Mesodermal cell (in vitro differentiated cells): Measurements from ENCODE around the gene CCIN.

Experiments
- H3K27ac ChIP-seq: 2 replicates; pipeline ENCODE4 v1.7.0; 2013; ENCODE audit warnings: mild to moderate bottlenecking, low read depth, low read length, moderate library complexity; ENCODE audit not compliant: severe bottlenecking
- H3K36me3 ChIP-seq: 2 replicates; pipeline ENCODE4 v1.7.1; 2013; ENCODE audit warnings: mild to moderate bottlenecking, low read length, moderate library complexity; ENCODE audit not compliant: control insufficient read depth, insufficient read depth
- H3K4me1 ChIP-seq: one replicate; pipeline ENCODE4 v1.7.1; 2013; ENCODE audit warnings: mild to moderate bottlenecking, low read length; ENCODE audit not compliant: insufficient read depth, control insufficient read depth, poor library complexity, severe bottlenecking
- H3K4me3 ChIP-seq: 2 replicates; pipeline ENCODE4 v1.7.0; 2013; ENCODE audit warnings: low read length, control low read depth, mild to moderate bottlenecking; ENCODE audit not compliant: insufficient read depth, poor library complexity, severe bottlenecking; ENCODE audit errors: extremely low read depth
- H3K9me3 ChIP-seq: 2 replicates; pipeline ENCODE4 v1.7.1; 2013; ENCODE audit warnings: mild to moderate bottlenecking, low read length, moderate library complexity; ENCODE audit not compliant: control insufficient read depth
- WGBS, 2 experiments: methylation state at CpG; one replicate each; pipeline ENCODE4 v1.1.5; 2013; ENCODE audit warnings: missing lambda C conversion rate in 2 of 2; ENCODE audit not compliant: insufficient coverage in 2 of 2; 5-methylcytosine and 5-hydroxymethylcytosine counted together

The CCIN gene

GRCh38 chr9:36140086-36141084, 28.8 kb upstream of the CCIN start:
- Histone ChIP-seq H3K9me3 (no peaks in the 10 kb centered on the region), H3K4me3 (no peak overlapping the region), H3K27ac (no peak overlapping the region), H3K4me1 (no peaks in the 10 kb centered on the region), H3K36me3 (peaks cover 36% of the 10 kb centered on the region)
- 85 to 92% methylated on average over 3 to 9 of the region's 11 CpGs for WGBS, 2 experiments

- H3K4me3 ChIP-seq = no peak overlapping the region
- no peaks in the 10 kb centered on the region for H3K4me1 ChIP-seq
- 68 to 70% methylated on average over 3 to 4 of the region's 4 CpGs for whole genome bisulfite sequencing, 2 experiments
- peaks cover 6% of the 10 kb centered on the region for H3K9me3 ChIP-seq
- H3K36me3 ChIP-seq = peaks cover 44% of the 10 kb centered on the region
- no peak overlapping the region for H3K27ac ChIP-seq
Measured at GRCh38 chr9:36141288-36141687, 27.9 kb upstream of the CCIN start.

DNA sequence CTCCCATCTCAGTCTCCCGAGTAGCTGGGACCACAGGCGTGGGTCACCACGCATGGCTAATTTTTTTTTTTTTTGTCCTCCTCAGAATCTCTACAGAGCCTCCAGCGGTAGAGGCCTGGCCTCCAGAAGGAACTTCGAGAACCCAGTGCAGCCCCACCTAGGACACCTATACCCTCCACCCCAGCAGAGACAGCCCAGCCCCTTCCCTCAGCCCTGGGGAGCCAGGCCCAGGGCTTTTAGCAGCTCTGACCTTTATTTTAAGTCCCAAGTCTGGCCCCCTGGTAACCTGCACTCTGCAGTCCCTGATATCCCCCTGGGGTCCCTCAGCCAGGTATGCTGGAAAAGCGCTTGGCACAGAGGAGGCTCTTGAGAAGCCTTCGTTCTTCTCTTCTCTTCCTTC, 27.4 kb upstream of the CCIN start:
- no peak overlapping the region for H3K27ac ChIP-seq
- H3K4me3 ChIP-seq = no peak overlapping the region
- peaks cover 8% of the 10 kb centered on the region for H3K9me3 ChIP-seq
- H3K36me3 ChIP-seq = peaks cover 49% of the 10 kb centered on the region
- H3K4me1 ChIP-seq = no peaks in the 10 kb centered on the region
- 94 to 96% methylated on average over 6 to 7 of the region's 7 CpGs for WGBS, 2 experiments

DNA sequence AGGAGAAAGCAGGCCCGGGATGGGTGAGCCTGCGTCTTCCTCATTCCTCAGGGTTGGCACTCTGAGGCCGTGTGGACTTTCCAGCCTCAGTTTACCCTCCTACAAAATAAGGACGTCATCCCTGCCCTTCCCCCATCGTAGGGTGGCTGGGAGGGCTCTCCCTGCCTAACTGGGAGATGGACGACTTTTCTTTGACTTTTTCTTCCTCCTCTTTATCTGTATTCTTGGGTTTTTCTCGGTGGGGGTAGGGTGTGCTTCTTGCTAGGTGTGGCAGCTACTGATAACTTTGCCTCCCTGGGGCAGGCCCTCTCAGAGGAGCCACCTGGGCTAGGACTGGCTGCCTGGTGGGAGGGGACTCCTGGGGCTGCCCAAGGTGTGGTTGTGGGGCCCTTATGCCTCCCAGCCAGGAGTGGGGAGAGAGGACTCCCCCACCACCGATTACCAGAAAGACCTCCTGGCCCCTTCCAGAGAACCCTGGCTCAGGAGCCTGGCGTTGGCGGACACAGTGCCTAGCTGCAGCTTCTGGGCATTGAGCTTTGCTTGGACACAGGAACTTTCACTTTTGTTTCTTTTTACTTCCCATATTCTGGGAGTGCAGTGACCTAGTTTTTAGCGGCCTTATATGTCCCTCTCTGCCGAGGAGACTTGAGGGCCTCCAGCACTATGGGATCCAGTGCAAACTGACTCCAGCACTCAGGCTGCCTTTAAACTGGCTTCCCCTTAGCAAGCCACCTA, 26.5 kb upstream of the CCIN start:
- 89 to 97% methylated on average over 9 of the region's 12 CpGs for WGBS, 2 experiments
- Histone ChIP-seq H3K27ac (no peak overlapping the region), H3K9me3 (peaks cover 8% of the 10 kb centered on the region), H3K4me3 (no peak overlapping the region), H3K36me3 (peaks cover 58% of the 10 kb centered on the region), H3K4me1 (no peaks in the 10 kb centered on the region)

GRCh38 chr9:36143245-36143641, 25.9 kb upstream of the CCIN start:
- peaks cover 60% of the 10 kb centered on the region for H3K36me3 ChIP-seq
- H3K4me3 ChIP-seq = no peak overlapping the region
- H3K4me1 ChIP-seq = peaks cover 2% of the 10 kb centered on the region
- H3K27ac ChIP-seq = no peak overlapping the region
- WGBS, 2 experiments = 92 to 96% methylated on average over 12 to 13 of the region's 13 CpGs
- H3K9me3 ChIP-seq = peaks cover 8% of the 10 kb centered on the region

DNA sequence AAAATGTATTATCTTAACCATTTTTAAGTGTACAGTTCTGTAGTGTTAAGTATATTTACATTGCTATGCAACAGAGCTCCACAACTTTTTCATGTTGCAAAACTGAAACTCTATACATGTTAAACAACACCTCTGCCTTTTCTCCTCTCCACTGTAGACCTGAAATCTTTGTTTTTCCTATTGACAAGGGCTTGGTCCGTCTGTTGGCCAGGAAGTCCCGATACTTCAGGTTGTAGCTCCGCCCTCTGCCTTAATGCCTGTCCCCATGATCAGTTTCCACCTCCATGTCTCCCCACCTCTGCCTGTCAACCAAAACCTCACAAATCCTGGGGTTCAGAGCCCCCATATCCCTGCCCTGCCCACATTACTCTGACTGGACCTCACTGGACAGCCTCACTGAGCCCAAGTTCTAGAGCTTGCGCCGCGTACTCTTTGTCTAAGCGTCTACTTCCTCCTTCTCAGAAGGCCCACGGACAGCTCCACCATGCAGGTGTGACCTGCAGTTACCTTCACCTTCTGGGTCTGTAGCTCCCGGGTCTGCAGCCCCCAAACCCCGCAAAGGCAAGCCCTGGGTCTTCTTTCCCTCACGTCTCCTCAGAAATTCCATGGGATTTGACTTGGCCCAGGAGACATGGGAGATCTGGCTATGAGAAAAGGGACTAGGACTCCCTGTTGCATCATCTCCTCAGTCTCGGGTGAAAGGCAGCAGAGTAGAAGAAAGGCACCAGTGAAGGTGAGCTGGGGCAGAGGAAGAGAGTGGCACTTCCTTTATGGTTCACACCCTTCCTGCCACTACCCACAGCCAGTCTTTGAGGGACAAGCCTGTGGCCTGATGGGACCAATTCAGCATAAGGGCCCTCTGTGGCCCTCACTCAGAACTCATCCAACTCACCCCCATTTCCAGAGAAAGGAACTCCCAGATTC, 24.6 kb upstream of the CCIN start:
- Histone ChIP-seq H3K9me3 (peaks cover 8% of the 10 kb centered on the region), H3K4me3 (no peak overlapping the region), H3K27ac (no peak overlapping the region), H3K4me1 (peaks cover 15% of the 10 kb centered on the region), H3K36me3 (peaks cover 60% of the 10 kb centered on the region)
- WGBS, 2 experiments = 99% methylated on average over 10 to 11 of the region's 12 CpGs

DNA sequence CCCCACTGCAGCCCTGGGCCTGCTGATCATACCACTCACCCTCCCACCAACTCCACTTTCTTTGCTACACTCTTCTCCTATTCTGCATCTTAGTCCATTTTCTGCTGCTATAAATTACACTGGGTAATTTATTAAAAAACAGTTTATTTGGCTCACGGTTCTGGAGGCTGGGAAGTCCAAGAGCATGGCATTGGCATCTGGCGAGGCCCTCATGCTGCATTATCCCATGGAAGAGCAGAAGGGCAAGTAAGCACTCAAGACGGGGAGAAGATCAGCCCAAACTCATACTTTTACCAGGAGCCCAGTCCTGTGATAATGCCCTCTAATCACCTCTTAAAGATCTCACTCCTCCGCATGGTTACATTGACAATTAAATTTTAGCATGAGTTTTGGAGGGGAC, 23.2 kb upstream of the CCIN start:
- WGBS, 2 experiments = 90 to 96% methylated on average over 3 to 4 of the region's 4 CpGs

DNA sequence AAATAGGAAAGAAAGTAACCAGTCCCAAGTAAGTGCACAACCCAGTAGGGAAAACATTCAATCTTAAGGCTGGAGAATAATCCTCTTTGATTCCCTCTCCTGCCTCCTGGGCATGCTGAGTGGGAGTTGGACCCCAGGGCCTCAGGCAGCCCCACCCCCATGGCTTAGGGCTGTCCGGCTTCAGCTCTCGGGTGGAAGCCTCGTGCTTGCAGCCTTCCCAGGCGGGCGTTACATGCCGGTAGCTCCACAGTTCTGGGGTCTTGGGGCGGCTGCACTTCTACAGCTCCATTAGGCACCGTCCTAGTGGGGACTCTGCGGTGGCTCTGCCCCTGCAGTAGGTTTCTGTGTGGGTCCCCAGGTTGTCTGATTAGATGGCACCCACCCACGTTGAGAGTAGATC, 22.5 kb upstream of the CCIN start:
- Histone ChIP-seq H3K4me3 (no peak overlapping the region), H3K36me3 (peaks cover 77% of the 10 kb centered on the region), H3K4me1 (peaks cover 20% of the 10 kb centered on the region), H3K9me3 (peaks cover 8% of the 10 kb centered on the region), H3K27ac (no peak overlapping the region)
- WGBS, 2 experiments = 91 to 97% methylated on average over 10 of the region's 10 CpGs

More for the DNA sequence above, 23.2 kb upstream of the CCIN start:
- Histone ChIP-seq H3K4me3 (no peak overlapping the region), H3K9me3 (peaks cover 8% of the 10 kb centered on the region), H3K27ac (no peak overlapping the region), H3K4me1 (peaks cover 16% of the 10 kb centered on the region), H3K36me3 (peaks cover 70% of the 10 kb centered on the region)

DNA sequence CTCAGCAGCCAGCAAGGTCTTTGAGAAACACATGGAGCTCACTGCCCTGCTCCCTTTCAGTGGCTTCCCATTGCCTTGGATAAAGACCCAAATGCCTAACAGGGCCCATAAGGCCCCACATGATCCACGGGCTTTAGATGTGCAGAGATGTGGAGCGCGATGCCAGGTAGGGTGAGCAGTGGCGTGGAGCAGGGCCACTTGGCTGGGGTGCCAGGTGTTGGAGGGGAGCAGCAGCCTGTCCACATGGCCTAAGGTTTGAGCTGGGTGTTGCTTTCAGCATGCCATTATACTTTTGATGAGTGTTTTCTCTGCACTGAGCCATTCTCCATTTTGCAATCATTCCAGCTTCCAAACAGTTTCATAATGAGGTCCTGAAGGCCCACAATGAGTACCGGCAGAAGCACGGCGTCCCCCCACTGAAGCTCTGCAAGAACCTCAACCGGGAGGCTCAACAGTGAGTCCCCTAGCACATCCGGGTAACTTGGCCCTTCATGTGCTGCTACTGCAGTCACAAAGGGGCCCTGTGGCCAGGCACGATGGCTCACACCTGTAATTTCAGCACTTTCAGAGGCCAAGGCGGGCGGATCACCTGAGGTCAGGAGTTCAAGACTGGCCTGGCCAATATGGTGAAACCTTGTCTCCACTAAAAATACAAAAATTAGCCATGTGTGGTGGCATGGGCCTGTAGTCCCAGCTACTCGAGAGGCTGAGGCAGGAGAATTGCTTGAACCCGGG, 21.6 kb upstream of the CCIN start:
- WGBS, 2 experiments = 97 to 98% methylated on average over 9 to 14 of the region's 14 CpGs
- Histone ChIP-seq H3K9me3 (peaks cover 8% of the 10 kb centered on the region), H3K4me1 (peaks cover 24% of the 10 kb centered on the region), H3K36me3 (peaks cover 74% of the 10 kb centered on the region), H3K27ac (no peak overlapping the region), H3K4me3 (no peak overlapping the region)
